Retinal pigment epithelial cell (primary cell): ENCODE results near the gene CPNE4.

Experiments used
- DNase-seq: peaks from one replicate; pipeline ENCODE4 v3.0.0-alpha.2; 2010; ENCODE audit warnings: low read depth
- H3K4me3 ChIP-seq: 2 replicates; pipeline ENCODE4 v1.5.1; 2011; ENCODE audit warnings: mild to moderate bottlenecking, low read length, control low read depth, moderate library complexity
- TF ChIP-seq, protein P1 (sequence below): conservative IDR thresholded peaks from 2 replicates; pipeline ENCODE4 v1.5.1; 2011; ENCODE audit warnings: low read depth, low read length, control low read depth, inconsistent platforms

The CPNE4 gene

DNA sequence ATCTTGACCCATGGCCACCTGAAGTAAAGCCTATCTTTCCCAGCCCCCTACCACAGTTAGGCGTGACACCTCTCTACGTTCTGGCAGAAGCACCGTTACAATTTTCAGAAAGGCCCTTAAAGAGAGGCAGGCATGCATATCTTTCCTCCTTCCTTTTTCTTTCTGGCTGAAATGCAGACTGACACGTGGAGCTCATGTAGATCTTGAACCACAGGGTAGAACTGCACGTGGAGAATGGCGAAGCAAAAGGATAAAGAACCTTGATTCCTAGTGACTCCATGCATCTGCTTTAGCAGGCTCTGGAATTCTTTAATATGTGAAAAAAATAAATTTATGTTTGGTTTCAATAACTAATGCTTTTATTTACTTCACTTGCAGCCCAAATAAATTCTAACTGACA lies 166.6 kb downstream of the CPNE4 start:
- no peak overlapping the region for H3K4me3 ChIP-seq
- TF ChIP-seq, protein P1, sequence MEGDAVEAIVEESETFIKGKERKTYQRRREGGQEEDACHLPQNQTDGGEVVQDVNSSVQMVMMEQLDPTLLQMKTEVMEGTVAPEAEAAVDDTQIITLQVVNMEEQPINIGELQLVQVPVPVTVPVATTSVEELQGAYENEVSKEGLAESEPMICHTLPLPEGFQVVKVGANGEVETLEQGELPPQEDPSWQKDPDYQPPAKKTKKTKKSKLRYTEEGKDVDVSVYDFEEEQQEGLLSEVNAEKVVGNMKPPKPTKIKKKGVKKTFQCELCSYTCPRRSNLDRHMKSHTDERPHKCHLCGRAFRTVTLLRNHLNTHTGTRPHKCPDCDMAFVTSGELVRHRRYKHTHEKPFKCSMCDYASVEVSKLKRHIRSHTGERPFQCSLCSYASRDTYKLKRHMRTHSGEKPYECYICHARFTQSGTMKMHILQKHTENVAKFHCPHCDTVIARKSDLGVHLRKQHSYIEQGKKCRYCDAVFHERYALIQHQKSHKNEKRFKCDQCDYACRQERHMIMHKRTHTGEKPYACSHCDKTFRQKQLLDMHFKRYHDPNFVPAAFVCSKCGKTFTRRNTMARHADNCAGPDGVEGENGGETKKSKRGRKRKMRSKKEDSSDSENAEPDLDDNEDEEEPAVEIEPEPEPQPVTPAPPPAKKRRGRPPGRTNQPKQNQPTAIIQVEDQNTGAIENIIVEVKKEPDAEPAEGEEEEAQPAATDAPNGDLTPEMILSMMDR, result no peak
- DNase-seq, result no peak

DNA sequence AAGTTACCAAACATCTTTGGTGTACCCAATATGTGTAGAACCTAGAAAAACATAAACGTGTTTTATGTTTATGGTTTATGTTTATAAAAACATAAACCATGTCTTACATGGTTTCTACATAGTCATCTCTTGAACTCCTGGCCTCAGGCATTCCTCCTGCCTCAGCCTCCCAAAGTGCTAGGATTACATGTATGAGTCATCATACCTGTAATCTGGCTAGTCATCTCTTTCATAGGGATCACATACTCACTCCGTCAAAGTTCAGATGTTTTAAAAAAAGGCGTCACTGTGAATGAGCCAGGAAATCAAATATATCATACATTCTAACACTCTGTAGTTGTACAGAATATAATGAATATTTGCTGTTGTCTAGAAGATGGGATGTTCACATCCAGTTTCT lies 178.6 kb downstream of the CPNE4 start:
- no peak for DNase-seq
- no peak overlapping the region for H3K4me3 ChIP-seq
- TF ChIP-seq, protein P1, result no peak

DNA sequence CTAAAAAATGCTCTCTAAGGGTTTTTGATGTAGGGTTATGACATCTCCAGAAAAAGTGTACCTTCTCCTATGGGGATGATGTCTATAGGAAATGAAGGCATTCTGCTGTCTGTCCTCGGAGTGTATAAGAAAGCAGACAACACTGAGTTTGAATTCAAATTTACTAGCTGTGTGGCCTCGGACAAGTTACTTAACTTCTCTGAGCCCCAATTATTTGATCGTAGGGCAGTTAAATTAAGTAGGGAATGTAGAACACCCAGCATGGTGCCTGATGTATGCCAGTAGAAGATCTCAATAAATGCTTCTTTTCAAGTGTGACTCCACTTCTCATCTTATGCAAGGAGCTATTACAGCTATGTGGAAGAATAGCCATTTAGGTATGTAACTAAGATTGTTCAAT lies 184.6 kb downstream of the CPNE4 start:
- no peak for DNase-seq
- TF ChIP-seq, protein P1, result no peak
- no peak overlapping the region for H3K4me3 ChIP-seq

DNA sequence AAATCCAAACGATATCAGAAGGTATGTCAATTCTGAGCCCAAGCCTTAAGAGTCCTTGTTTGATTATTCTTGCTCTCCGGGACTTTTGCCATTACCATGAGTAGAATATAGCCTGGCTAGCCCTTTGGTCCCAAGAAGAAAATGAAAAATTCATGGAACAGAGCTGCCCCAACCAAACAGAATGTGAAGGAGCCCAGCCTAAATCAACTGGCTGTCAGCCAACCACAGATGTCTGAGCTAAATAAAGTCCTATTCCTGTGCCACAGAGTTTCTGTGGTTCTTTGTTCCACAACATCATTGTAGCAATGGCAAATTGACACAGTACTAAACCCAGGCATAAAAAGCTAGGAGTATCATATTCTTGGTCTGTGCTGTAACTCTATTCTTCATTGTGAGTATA lies 185.2 kb downstream of the CPNE4 start:
- no peak for DNase-seq
- TF ChIP-seq, protein P1, result no peak
- no peak overlapping the region for H3K4me3 ChIP-seq

DNA sequence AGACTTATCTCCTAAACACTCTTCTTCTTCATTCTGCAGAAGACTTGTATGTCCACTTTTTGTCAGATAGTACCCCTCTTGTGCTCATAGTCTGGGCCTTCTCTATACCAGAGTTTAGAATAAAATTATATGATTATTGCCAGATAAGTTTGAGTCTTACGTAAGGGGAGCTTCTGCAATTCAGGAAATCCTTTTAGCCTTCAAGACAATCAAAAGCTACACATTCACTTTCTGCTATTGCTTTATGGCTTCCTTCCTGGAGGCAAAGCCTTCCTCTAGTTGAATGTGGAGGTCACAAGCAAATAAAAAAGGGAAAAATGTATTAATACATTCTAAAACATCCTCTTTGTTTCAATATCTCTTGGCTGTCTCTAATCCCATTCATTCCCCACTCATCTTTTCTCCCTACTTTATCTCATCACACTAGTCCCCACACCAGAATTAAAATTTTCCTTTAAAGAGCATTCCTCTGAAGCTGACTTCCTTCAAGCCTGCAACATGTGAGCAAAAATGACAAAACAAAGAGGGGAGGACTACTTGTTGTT lies 186.8 kb downstream of the CPNE4 start:
- no peak overlapping the region for H3K4me3 ChIP-seq
- TF ChIP-seq, protein P1, result no peak
- DNase-seq, result no peak

DNA sequence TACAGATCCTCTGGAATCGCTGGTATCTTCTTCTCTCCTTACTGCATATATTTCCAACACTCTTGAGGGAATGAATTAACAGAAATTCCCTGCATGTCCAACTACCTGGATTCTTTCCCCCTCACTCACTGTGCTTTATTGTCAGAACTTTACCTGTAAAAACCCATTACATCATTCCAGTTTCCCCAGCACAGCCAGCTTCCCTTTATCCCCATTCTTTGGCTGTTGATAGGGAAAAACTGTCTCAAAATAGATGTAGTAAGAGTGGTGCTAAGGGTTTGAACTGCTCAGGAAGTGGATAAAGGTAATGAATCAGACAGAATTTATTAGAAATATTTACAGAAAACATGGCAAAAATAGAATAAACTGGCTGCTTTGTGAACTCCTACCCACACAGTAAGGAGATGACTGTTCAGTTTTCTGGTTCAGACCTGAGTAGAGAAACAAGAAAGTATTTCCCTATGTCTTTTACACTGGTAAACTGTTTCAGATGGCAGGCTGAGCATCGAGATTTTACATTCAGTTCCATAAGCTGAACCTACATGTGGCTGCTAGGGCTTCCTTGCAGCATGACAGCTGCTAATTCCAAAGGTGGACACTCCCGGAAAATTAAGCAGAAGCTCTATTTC lies 188.4 kb downstream of the CPNE4 start:
- H3K4me3 ChIP-seq, result no peak overlapping the region
- no peak for DNase-seq
- TF ChIP-seq, protein P1, result no peak

DNA sequence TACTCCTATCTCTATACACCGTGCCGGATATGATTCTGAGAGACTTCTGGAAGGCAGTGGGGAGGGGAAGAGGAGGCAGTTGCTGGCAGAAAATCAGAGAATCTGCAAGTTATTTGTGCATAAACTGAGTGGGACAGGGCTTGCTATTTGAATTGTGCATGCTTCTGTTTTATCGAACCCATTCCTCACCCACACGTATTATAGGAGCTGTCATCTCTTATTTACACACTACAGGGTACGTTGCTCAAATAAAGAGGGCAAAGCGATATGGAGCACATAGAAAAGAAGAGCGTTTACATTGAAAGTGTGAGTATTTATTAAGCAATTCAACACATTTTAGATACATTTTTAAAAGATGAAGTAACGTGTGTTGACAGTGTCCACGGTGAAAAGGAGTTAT lies 191.6 kb downstream of the CPNE4 start:
- TF ChIP-seq, protein P1, result no peak
- no peak for DNase-seq
- H3K4me3 ChIP-seq, result no peak overlapping the region
